Activated naive CD8-positive, alpha-beta T cell treated with anti-CD3 and anti-CD28 coated beads, Interleukin-2, amount 50 U/mL, for 24 hours (primary cell): ENCODE data around the gene DCUN1D3.
A peak's percentile ranks its signal among the peaks of the same experiment; 100 is the strongest.
"Not testable (repeated sequence)": the region's sequence is repeated elsewhere in the genome, so short reads cannot be mapped to it uniquely, and the experiment has no call there.

Experiments
- ATAC-seq: fragments of 150-1000 bp; cut with Tn5 transposase; one replicate; pipeline ENCODE4 v1.10.0; 2021
- DNase-seq: peaks from one replicate; pipeline ENCODE4 v3.0.0; 2021
- H3K27ac Mint-ChIP-seq: one replicate; pipeline ENCODE4 v1.8.0; 2021; ENCODE audit warnings: mild to moderate bottlenecking, mixed read lengths
- H3K27me3 Mint-ChIP-seq: one replicate; pipeline ENCODE4 v1.8.0; 2021; ENCODE audit warnings: mixed read lengths
- H3K36me3 Mint-ChIP-seq: one replicate; pipeline ENCODE4 v1.8.0; 2021; ENCODE audit warnings: low read depth, mixed read lengths
- H3K4me1 Mint-ChIP-seq: one replicate; pipeline ENCODE4 v1.8.0; 2021; ENCODE audit warnings: mixed read lengths
- H3K4me3 Mint-ChIP-seq: one replicate; pipeline ENCODE4 v1.8.0; 2021; ENCODE audit warnings: mild to moderate bottlenecking, moderate library complexity, mixed read lengths
- H3K9me3 Mint-ChIP-seq: one replicate; pipeline ENCODE4 v1.8.0; 2021; ENCODE audit warnings: mixed read lengths

DCUN1D3 gene

GRCh38 chr16:20900299-20901067, at the start of gene DCUN1D3, which contains the start of gene LYRM1:
Gene DCUN1D3, minus strand, starts transcription at chr16:20900358. Its CDS starts 37,820 bp downstream, at chr16:20862538.
Gene LYRM1, plus strand, starts transcription at chr16:20900771. Its CDS starts 14,785 bp downstream, at chr16:20915556.
- Mint-ChIP-seq H3K36me3 (peaks cover 34% of the 10 kb centered on the region), H3K27me3 (no peaks in the 10 kb centered on the region), H3K4me3 (peak within 1 kb of the TSS; percentile 94), H3K9me3 (no peaks in the 10 kb centered on the region), H3K4me1 (peaks cover 77% of the 10 kb centered on the region), H3K27ac (peak within 1 kb of the TSS; percentile 99)
- DNase-seq (peak; percentile 93), ATAC-seq (peak; percentile 93)

- Mint-ChIP-seq H3K36me3 (no peaks in the 10 kb centered on the region), H3K4me3 (no peak overlapping the region), H3K4me1 (peaks cover 5% of the 10 kb centered on the region), H3K9me3 (no peaks in the 10 kb centered on the region), H3K27me3 (no peaks in the 10 kb centered on the region), H3K27ac (no peak overlapping the region)
- DNase-seq (no peak), ATAC-seq (no peak)
Observed at GRCh38 chr16:20949660-20950059, 49.5 kb upstream of the DCUN1D3 start.

GRCh38 chr16:20948444-20948843, 48.3 kb upstream of the DCUN1D3 start:
- no peak overlapping the region for H3K27ac Mint-ChIP-seq
- H3K36me3 Mint-ChIP-seq, result no peaks in the 10 kb centered on the region
- H3K9me3 Mint-ChIP-seq, result no peaks in the 10 kb centered on the region
- peaks cover 13% of the 10 kb centered on the region for H3K4me1 Mint-ChIP-seq
- H3K27me3 Mint-ChIP-seq, result no peaks in the 10 kb centered on the region
- DNase-seq (no peak), ATAC-seq (no peak)
- no peak overlapping the region for H3K4me3 Mint-ChIP-seq

DNA sequence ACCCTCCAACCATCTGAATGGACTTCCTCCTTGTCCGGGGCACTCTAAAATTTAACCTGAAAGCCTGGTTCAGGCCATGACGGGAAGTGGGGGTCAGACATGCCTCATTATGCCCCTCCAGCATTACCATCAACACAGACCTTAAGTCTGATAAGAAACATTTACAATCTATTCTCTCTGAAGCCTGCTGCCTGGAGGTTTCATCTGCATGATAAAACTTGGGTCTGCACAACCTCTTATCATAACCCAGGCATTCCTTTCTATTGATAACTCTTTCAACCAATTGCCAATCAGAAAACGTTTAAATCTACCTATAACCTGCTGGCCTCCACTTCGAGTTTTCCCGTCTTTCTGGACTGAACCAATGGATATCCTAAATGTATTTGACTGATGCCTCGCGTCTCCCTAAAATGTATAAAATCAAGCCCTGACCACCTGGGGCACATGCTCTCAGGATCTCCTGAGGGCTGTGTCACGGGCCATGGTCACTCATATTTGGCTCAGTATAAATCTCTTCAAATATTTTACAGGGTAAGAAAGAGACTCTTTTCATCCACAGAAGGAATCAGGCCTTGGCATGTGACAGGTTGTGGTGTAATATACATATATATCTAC, 46.0 kb upstream of the DCUN1D3 start:
- ATAC-seq, result no peak
- Mint-ChIP-seq H3K4me3 (no peak overlapping the region), H3K4me1 (peaks cover 24% of the 10 kb centered on the region), H3K36me3 (no peaks in the 10 kb centered on the region), H3K27ac (no peak overlapping the region), H3K9me3 (no peaks in the 10 kb centered on the region), H3K27me3 (no peaks in the 10 kb centered on the region)
- no peak for DNase-seq

GRCh38 chr16:20945575-20945875, 45.4 kb upstream of the DCUN1D3 start:
- H3K36me3 Mint-ChIP-seq, H3K27ac Mint-ChIP-seq, H3K9me3 Mint-ChIP-seq, ATAC-seq, H3K4me3 Mint-ChIP-seq, DNase-seq, H3K27me3 Mint-ChIP-seq: not testable (repeated sequence)
- peaks cover 29% of the 10 kb centered on the region for H3K4me1 Mint-ChIP-seq

GRCh38 chr16:20944861-20945574, 44.9 kb upstream of the DCUN1D3 start:
- H3K4me3 Mint-ChIP-seq, result no peak overlapping the region
- H3K27ac Mint-ChIP-seq, result no peak overlapping the region
- peaks cover 31% of the 10 kb centered on the region for H3K4me1 Mint-ChIP-seq
- H3K36me3 Mint-ChIP-seq, result no peaks in the 10 kb centered on the region
- H3K9me3 Mint-ChIP-seq, result no peaks in the 10 kb centered on the region
- peak; percentile 20 for DNase-seq
- no peaks in the 10 kb centered on the region for H3K27me3 Mint-ChIP-seq
- ATAC-seq, result peak; percentile 71

DNA sequence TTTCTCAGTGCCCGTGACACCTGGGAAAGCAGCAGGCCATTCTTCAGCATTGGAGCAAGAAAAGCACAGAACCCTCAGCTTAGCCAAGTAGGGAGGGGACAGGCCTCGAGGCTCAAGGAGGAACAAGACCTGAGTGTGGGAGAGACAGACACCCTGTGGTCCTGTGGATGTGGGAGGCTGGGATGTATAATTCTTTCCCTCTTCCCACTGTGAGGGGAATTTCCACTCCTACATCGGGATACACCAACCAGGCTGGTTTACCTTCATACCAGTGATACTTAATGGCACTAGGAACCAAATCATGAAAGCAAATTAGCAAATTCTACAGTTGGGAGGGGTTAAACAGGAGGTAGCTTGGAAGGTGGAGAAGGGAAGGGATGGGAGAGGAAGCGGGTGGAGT, 42.1 kb upstream of the DCUN1D3 start:
- Mint-ChIP-seq H3K4me1 (peaks cover 51% of the 10 kb centered on the region), H3K9me3 (no peaks in the 10 kb centered on the region), H3K36me3 (no peaks in the 10 kb centered on the region), H3K27me3 (no peaks in the 10 kb centered on the region), H3K4me3 (no peak overlapping the region), H3K27ac (no peak overlapping the region)
- DNase-seq (no peak), ATAC-seq (no peak)

GRCh38 chr16:20941636-20941926, 41.4 kb upstream of the DCUN1D3 start:
- Mint-ChIP-seq H3K4me3 (no peak overlapping the region), H3K4me1 (peaks cover 51% of the 10 kb centered on the region), H3K27me3 (no peaks in the 10 kb centered on the region), H3K27ac (no peak overlapping the region), H3K9me3 (no peaks in the 10 kb centered on the region), H3K36me3 (no peaks in the 10 kb centered on the region)
- DNase-seq (no peak), ATAC-seq (no peak)

- Mint-ChIP-seq H3K4me1 (peaks cover 51% of the 10 kb centered on the region), H3K4me3 (no peak overlapping the region), H3K36me3 (no peaks in the 10 kb centered on the region), H3K9me3 (no peaks in the 10 kb centered on the region), H3K27ac (peak overlapping the region; percentile 33), H3K27me3 (no peaks in the 10 kb centered on the region)
- ATAC-seq (peak; percentile 16), DNase-seq (peak; percentile 8)
Observed at GRCh38 chr16:20940871-20941635, 40.9 kb upstream of the DCUN1D3 start.

GRCh38 chr16:20939611-20940010, 39.5 kb upstream of the DCUN1D3 start:
- Mint-ChIP-seq H3K36me3 (no peaks in the 10 kb centered on the region), H3K4me1 (peaks cover 46% of the 10 kb centered on the region), H3K27ac (no peak overlapping the region), H3K27me3 (no peaks in the 10 kb centered on the region), H3K4me3 (no peak overlapping the region), H3K9me3 (no peaks in the 10 kb centered on the region)
- DNase-seq (no peak), ATAC-seq (peak; percentile 33)

- H3K4me1 Mint-ChIP-seq, result peaks cover 38% of the 10 kb centered on the region
Observed at GRCh38 chr16:20938426-20938825, 38.3 kb upstream of the DCUN1D3 start.

DNA sequence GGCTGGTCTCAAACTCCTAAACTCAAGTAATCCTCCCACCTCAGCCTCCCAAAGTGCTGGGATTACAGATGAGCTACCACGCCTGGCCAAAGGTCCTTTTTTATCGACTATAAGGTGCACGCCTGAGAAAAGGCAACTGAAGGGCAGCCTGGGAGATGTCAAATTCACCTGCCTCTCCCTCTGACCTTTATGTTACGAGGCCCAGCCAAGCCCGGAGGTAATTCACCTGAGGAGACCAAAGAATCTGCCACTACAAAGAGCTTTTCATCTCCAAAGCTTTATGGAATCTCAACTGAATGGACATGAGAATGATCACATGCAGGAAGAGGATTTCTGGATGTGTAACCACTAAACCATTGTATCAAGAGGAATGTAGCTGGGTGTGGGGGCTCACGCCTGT, 37.6 kb upstream of the DCUN1D3 start:
- ATAC-seq (no peak), DNase-seq (no peak)
- Mint-ChIP-seq H3K9me3 (no peaks in the 10 kb centered on the region), H3K4me3 (no peak overlapping the region), H3K27ac (no peak overlapping the region), H3K4me1 (peaks cover 36% of the 10 kb centered on the region), H3K27me3 (no peaks in the 10 kb centered on the region), H3K36me3 (no peaks in the 10 kb centered on the region)

More at GRCh38 chr16:20938426-20938825, 38.3 kb upstream of the DCUN1D3 start:
- peak overlapping the region; percentile 78 for H3K27ac Mint-ChIP-seq
- no peaks in the 10 kb centered on the region for H3K36me3 Mint-ChIP-seq
- H3K9me3 Mint-ChIP-seq, result no peaks in the 10 kb centered on the region
- ATAC-seq, result peak; percentile 75
- H3K4me3 Mint-ChIP-seq, result peak overlapping the region; percentile 17
- DNase-seq, result no peak
- H3K27me3 Mint-ChIP-seq, result no peaks in the 10 kb centered on the region

GRCh38 chr16:20933589-20933988, 33.4 kb upstream of the DCUN1D3 start:
- Mint-ChIP-seq H3K9me3 (no peaks in the 10 kb centered on the region), H3K4me1 (peaks cover 9% of the 10 kb centered on the region)
- DNase-seq, result no peak

DNA sequence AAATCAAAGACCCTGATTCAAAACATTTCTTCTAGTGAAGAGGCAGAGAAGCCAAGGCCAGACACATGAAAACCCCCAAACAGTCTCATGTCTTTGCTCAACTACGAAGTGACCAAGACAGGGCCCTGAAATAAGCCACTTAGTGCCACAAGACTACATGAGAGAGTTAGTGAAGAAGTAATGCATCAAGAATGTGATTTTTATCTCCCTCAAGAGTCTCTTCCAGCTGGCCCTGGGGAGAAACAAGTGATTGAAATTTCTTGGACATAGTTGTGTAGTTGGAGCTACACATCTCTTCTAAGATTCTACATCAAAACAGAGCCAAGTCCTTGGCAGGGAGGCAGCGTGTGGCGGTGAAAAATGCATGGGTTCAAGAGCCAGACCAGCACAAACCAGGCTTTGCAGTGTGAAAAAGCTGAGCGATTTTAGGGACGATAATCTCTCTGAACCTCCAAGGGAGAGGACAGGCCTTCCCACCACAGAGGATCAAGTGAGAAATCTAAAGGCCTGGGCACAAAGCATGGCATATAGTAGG, 31.0 kb upstream of the DCUN1D3 start:
- no peak overlapping the region for H3K27ac Mint-ChIP-seq
- H3K27me3 Mint-ChIP-seq, result no peaks in the 10 kb centered on the region
- H3K4me1 Mint-ChIP-seq, result no peaks in the 10 kb centered on the region
- no peak for ATAC-seq
- H3K4me3 Mint-ChIP-seq, result no peak overlapping the region
- peaks cover 3% of the 10 kb centered on the region for H3K36me3 Mint-ChIP-seq
- no peak for DNase-seq
- H3K9me3 Mint-ChIP-seq, result no peaks in the 10 kb centered on the region

More at GRCh38 chr16:20933589-20933988, 33.4 kb upstream of the DCUN1D3 start:
- no peaks in the 10 kb centered on the region for H3K27me3 Mint-ChIP-seq
- ATAC-seq, result no peak
- H3K36me3 Mint-ChIP-seq, result no peaks in the 10 kb centered on the region
- H3K4me3 Mint-ChIP-seq, result no peak overlapping the region
- no peak overlapping the region for H3K27ac Mint-ChIP-seq
